Lower leg skin (tissue), 4 donors: ENCODE results near the gene CTXN1. TPM values are rescaled to one million over a fixed set of nuclear protein-coding genes. Genes with fewer than 3 reads are reported as not detected.

Experiments
- DNase-seq, 2 donors: peaks; one replicate each; pipeline ENCODE4 v3.0.0-alpha.2; 2019; ENCODE audit warnings: low spot score in 2 of 2
- H3K4me3 ChIP-seq: fragments of 200-600 bp; sonication (generic); 2 replicates; pipeline ENCODE4 v1.5.1; 2017; ENCODE audit warnings: mild to moderate bottlenecking, low read depth; ENCODE audit not compliant: poor library complexity, severe bottlenecking
- CTCF ChIP-seq, 3 donors: fragments of 450-650 bp; IDR thresholded peaks; one replicate each; pipeline ENCODE4 v1.5.1; 2016; ENCODE audit warnings: antibody characterized with exemption in 3 of 3, mild to moderate bottlenecking in 3 of 3, moderate library complexity in 2 of 3
- POLR2A ChIP-seq, 2 donors: fragments of 450-650 bp; IDR thresholded peaks; one replicate each; pipeline ENCODE4 v1.6.1; 2016 to 2017; ENCODE audit warnings: antibody characterized with exemption in 2 of 2, mild to moderate bottlenecking in 1 of 2, moderate library complexity in 1 of 2
- WGBS, 2 donors: methylation state at CpG; one replicate each; pipeline ENCODE4 v1.1.5; 2018; 5-methylcytosine and 5-hydroxymethylcytosine counted together
- intact Hi-C: fragments of 100-400 bp; cut with DNase I; formaldehyde crosslinking; loops from one replicate; pipeline ENCODE4 v1.15.0; 2023; ENCODE audit warnings: low total_unique reads
- total RNA-seq, 4 donors: library from RNA; depleted of rRNA; stranded (reverse); fragments of >200 nt; gene quantifications; one replicate each; pipeline ENCODE4 v1.1.0, GENCODE V29; 2016

Gene CTXN1
- total RNA-seq, 4 donors from 2014 or later = 4.0 to 4.8 (median 4.0) TPM

- TF ChIP-seq POLR2A (IDR thresholded peaks at IDR 0.05) (no peak), CTCF (IDR thresholded peaks at IDR 0.05) (no peak)
Measured at GRCh38 chr19:7914099-7914498, 11.8 kb downstream of the CTXN1 start.

GRCh38 chr19:7913652-7914051, 12.3 kb downstream of the CTXN1 start:
- WGBS, 2 donors = 81 to 83% methylated on average over 10 of the region's 10 CpGs
- TF ChIP-seq CTCF (IDR thresholded peaks at IDR 0.05) (no peak), POLR2A (IDR thresholded peaks at IDR 0.05) (no peak)
- DNase-seq = no peak
- intact Hi-C loops = no loop called here
- no peak overlapping the region for H3K4me3 ChIP-seq

More at GRCh38 chr19:7914099-7914498, 11.8 kb downstream of the CTXN1 start:
- WGBS, 2 donors = 59 to 61% methylated on average over 12 of the region's 12 CpGs
- intact Hi-C loops = no loop called here
- DNase-seq = no peak
- no peak overlapping the region for H3K4me3 ChIP-seq

GRCh38 chr19:7912697-7913564, 13.0 kb downstream of the CTXN1 start:
- no peak for TF ChIP-seq POLR2A (IDR thresholded peaks at IDR 0.05)
- TF ChIP-seq CTCF (IDR thresholded peaks at IDR 0.05) = no peak
- intact Hi-C loops = no loop called here
- H3K4me3 ChIP-seq = no peak overlapping the region
- no peak for DNase-seq
- 94% methylated on average over 39 of the region's 39 CpGs for WGBS, 2 donors

- TF ChIP-seq CTCF (IDR thresholded peaks at IDR 0.05) (no peak), POLR2A (IDR thresholded peaks at IDR 0.05) (no peak)
- 93% methylated on average over 21 to 23 of the region's 31 CpGs for WGBS, 2 donors
- no peak for DNase-seq
- H3K4me3 ChIP-seq = no peak overlapping the region
- intact Hi-C loops = no loop called here
Measured at GRCh38 chr19:7912144-7912696, 13.7 kb downstream of the CTXN1 start.

- intact Hi-C loops = no loop called here
- TF ChIP-seq CTCF (IDR thresholded peaks at IDR 0.05) = no peak
Measured at GRCh38 chr19:7911508-7912143, 14.3 kb downstream of the CTXN1 start.

More at GRCh38 chr19:7911508-7912143, 14.3 kb downstream of the CTXN1 start:
- no peak for DNase-seq
- H3K4me3 ChIP-seq = no peak overlapping the region
- whole genome bisulfite sequencing, 2 donors = 66 to 70% methylated on average over 17 to 18 of the region's 18 CpGs
